Activated effector memory CD4-positive, alpha-beta T cell treated with Interleukin-2 at 50 U/mL for 16 hours (primary cell): ENCODE data around the gene CPED1.
"Not testable (repeated sequence)": the region's sequence is repeated elsewhere in the genome, so short reads cannot be mapped to it uniquely, and the experiment has no call there.

Source experiments
- DNase-seq: peaks from one replicate; pipeline ENCODE4 v3.0.0-alpha.2; 2020

CPED1 gene

GRCh38 chr7:121020989-121021969 lies 32.8 kb downstream of the CPED1 start:
- no peak for DNase-seq

GRCh38 chr7:121023194-121023593 lies 34.7 kb downstream of the CPED1 start:
- DNase-seq, result no peak

- no peak for DNase-seq
Observed at GRCh38 chr7:121023683-121024511, 35.4 kb downstream of the CPED1 start.

DNA sequence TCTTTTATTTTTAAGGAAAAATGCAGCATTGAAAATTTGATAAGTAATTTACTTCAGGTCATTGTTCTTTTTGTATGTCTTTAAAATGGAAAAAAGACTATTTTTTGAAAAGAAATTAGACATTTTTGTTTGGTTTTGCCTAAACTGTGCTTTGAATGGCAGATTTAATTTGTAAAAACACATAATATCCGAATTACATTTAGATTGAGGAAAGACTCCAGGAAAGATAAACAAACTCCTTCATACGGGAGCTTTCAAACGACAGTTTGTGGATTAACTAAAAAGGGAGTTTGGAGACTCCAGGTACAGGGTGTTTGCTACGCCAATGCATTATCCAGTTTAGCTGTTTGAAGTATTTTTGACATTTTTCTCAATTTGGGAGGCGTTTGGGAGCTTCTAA lies 36.1 kb downstream of the CPED1 start:
- DNase-seq, result no peak

GRCh38 chr7:121026159-121026558 lies 37.6 kb downstream of the CPED1 start:
- DNase-seq, result no peak

DNA sequence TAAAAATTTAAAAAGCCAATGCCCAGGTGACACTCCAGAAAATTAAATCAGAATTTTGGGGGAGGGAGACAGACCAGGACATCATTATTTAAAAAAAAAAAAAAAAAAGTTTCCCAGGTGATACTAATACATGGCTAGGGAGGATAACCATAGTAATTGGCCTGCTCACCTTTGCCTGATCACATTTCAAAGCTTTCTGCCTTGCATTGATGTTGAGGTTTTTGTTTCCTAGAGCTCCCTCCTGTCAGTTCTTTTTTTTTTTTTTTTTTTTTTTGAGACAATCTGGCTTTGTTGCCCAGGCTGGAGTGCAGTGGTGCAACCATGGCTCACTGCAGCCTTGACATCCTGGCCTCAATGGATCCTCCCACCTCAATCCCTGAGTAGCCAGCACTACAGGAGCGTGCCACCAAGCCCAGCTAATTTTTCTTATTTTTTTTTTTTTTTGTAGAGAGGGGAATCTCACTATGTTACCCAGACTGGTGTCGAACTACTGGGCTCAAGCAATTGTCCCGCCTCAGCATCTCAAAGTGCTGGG lies 38.1 kb downstream of the CPED1 start:
- no peak for DNase-seq

DNA sequence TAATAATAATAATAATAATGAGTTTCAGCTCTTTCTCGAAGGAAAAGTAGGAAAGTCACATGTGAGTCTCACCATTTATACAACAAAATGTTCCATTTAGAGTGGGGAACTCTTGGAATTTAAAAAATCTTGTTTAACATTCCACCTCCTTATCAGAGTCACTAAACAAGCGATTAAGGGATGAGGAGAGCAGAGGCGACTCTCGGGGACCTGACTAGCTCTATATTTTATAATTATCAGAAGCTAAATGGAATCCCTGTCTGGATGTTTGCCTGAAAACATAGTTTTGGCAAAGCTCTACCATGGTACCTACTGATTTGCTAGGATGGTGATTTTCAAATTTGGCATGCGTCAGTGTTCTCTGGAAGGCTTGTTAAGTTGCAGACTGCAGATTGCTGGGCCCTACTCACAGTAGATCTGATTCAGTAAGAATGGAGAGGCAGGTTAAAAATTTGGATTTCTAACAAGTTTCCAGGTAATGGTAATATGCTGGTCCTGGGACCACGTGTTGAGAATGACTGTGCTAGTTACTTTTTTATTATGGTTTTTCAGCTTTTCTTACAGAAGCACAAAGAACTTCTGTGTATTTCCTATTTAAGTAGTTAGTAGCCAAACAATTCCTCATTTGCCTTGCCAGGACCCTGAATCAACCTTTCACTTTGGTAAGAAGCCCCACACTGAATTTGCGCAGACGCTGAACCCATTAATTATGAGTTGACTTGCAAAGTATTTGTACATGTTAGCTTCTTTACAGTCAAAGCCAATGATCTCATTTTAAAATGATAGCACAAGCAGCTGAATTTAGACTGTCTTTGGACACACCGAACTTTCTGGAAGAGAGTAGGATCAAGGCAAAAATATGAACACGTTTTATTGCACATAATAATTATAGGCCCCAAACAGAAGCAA lies 39.5 kb downstream of the CPED1 start:
- no peak for DNase-seq

- DNase-seq, result no peak
Observed at GRCh38 chr7:121029302-121029701, 40.8 kb downstream of the CPED1 start.

GRCh38 chr7:121030308-121030707 lies 41.8 kb downstream of the CPED1 start:
- DNase-seq, result no peak

- no peak for DNase-seq
Observed at GRCh38 chr7:121032645-121033460, 44.3 kb downstream of the CPED1 start.

DNA sequence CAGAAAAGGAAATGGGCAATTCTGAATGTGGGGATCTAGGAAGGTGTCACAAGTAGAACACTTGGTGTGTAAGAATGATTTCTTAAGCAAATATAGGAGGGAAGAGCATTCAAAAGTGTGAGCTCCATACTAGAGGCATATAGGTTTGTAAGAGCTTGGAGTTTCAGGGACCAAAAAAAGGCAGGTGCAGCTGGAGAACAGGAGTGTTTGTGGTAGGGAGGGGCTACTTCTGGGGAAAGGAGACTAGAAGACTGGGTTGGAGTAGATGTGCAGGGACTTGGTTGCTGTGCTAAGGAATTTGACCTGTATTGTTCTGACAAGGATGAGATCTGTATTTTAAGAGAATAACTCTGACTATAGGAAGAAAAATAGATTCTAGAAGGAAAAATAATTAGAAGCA lies 46.4 kb downstream of the CPED1 start:
- DNase-seq, result no peak

- DNase-seq, result not testable (repeated sequence)
Observed at GRCh38 chr7:121036776-121037175, 48.3 kb downstream of the CPED1 start.

GRCh38 chr7:121037329-121037728 lies 48.8 kb downstream of the CPED1 start:
- DNase-seq, result not testable (repeated sequence)

GRCh38 chr7:121037957-121038716 lies 49.6 kb downstream of the CPED1 start:
- DNase-seq, result no peak

DNA sequence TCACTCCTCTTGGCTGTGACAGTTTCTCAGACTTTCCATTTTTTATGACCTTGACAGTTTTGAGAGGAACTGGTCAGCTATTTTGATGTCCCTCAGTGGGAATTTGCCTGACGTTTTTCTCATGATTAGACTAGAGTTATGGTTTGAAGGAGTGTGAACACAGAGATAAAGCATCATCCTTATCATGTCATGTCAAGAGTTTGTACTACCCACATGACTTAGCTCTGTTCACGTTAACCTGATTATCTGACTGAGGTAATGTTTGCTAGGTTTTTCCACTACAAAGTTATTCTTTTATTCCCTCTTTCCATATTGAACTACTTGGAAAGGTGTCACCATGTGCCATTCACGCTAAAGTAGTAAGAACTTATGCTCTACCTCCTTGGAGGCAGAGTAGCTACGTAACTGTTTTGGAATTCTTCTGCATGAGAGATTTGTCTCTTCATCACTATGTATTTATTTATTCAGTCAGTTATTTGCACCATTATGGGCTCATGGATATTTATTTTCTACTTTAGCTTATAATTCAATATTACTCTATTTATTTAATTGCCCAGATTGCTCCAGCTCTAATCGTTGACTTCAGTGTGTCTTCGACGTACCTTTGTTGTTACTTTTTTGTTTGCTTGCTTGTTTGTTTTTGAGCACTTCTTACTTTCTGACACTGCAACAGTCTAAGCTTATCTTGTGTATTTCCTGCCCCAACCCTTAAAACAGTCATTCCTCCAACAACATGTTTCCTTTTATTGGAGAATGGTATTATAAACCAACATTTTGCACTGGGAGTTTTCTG lies 50.4 kb downstream of the CPED1 start:
- no peak for DNase-seq

DNA sequence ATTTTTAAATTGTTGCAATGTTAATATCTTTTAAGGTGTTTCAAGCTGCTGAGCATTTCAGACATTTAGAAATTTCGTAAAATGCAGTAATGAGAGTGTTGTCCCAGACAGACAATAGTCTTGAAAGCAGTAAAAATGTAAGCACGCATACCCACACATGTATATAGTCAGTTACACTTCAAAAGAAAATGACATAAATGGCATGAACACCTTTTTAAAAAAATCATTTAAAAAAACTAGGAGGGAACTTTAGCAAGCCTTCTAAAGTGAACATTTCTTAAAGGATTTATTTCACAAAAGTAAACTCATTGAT lies 51.0 kb downstream of the CPED1 start:
- DNase-seq, result no peak

GRCh38 chr7:121039994-121040393 lies 51.5 kb downstream of the CPED1 start:
- DNase-seq, result no peak

DNA sequence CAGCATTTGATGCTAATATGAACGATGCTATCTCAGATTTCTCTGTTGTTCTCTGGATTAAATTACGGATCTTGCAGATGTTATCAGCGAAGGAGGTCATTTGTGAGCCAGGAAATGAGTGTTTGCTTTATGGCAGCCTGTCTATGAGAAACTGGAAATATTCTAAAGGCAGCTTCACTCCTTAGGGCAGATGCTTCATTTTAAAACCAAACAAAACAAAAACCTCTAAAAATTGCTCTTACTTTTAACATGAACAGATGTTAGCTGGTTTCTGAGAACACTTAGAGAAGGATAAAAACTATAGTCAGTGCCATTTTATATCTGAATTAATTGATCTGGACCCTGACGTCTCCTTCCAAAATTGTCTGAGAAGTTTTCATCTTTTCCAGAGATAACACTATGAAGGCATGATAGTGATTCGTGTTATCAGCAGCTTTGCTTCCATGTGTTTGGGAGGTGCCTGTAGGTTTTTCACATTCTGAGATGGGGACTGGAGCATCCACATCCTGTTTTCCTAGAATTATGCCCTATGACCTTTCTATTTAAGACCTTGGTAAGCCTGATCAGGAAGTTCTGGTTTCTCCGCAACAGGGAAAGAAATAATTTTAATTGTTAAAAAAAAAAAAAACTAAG lies 53.1 kb downstream of the CPED1 start:
- DNase-seq, result no peak

GRCh38 chr7:121042195-121042594 lies 53.7 kb downstream of the CPED1 start:
- no peak for DNase-seq

- DNase-seq, result no peak
Observed at GRCh38 chr7:121042899-121043298, 54.4 kb downstream of the CPED1 start.
